IMR-90 (cell line): ENCODE data around the gene BCAS3. TPM values are rescaled to one million over a fixed set of nuclear protein-coding genes. Genes with fewer than 3 reads are reported as not detected.

Source experiments
- ELK1 ChIP-seq: fragments of 150-350 bp; IDR thresholded peaks from 2 replicates; pipeline ENCODE4 v1.6.1; 2016; ENCODE audit warnings: low read depth, mild to moderate bottlenecking, low read length, moderate library complexity, borderline replicate concordance
- MAFK ChIP-seq: IDR thresholded peaks from 2 replicates; pipeline ENCODE4 v1.6.1; 2012; ENCODE audit warnings: low read depth, low read length, improper control_type of control experiment
- NFE2L2 ChIP-seq: fragments of 150-350 bp; IDR thresholded peaks from 2 replicates; pipeline ENCODE4 v1.6.1; 2016; ENCODE audit warnings: low read depth, mild to moderate bottlenecking, low read length
- RFX5 ChIP-seq: IDR thresholded peaks from 2 replicates; pipeline ENCODE4 v1.8.0; 2012; ENCODE audit warnings: low read depth, mild to moderate bottlenecking, low read length, moderate library complexity
- polyA plus RNA-seq, 3 experiments: library from polyadenylated mRNA; depleted of rRNA; stranded (reverse); fragments of >200 nt; gene quantifications; 2 replicates each; pipeline ENCODE4 v1.2.3, GENCODE V29; 2012; ENCODE audit warnings: low replicate concordance in 1 of 3
- total RNA-seq: library from RNA; depleted of rRNA; stranded (reverse); fragments of >200 nt; gene quantifications from 2 replicates; pipeline ENCODE4 v1.2.3, GENCODE V29; 2012

BCAS3 gene
- total and polyA plus RNA-seq, 2 of the 4 experiments (the other 2 are of a cell fraction): 6.3 to 27.1 TPM

- TF ChIP-seq ELK1 (no peak), MAFK (no peak), RFX5 (no peak), NFE2L2 (peak; percentile 51; the same call in 1 of the 2 replicates)
Observed at GRCh38 chr17:61251939-61252865, 574.6 kb downstream of the BCAS3 start (continued).
